Smooth muscle cell (in vitro differentiated cells): ENCODE results near the gene RAB40C. TPM values are rescaled to one million over a fixed set of nuclear protein-coding genes. Genes with fewer than 3 reads are reported as not detected.

Experiments used
- DNase-seq: peaks from one replicate; lab custom pipeline; 2025; ENCODE audit not compliant: unreplicated experiment; lab: John Stamatoyannopoulos, UW
- H2AFZ ChIP-seq: fragments of 200-600 bp; sonication (generic); 2 replicates; pipeline ENCODE4 v1.6.0; 2016; ENCODE audit warnings: antibody characterized with exemption, low read depth, mild to moderate bottlenecking
- H3F3A ChIP-seq: fragments of 200-600 bp; sonication (generic); 2 replicates; pipeline ENCODE4 v1.6.0; 2017; ENCODE audit warnings: antibody characterized with exemption, low read depth
- H3K27ac ChIP-seq: fragments of 200-600 bp; sonication (generic); 2 replicates; pipeline ENCODE4 v1.5.1; 2016; ENCODE audit warnings: low read depth, mild to moderate bottlenecking
- H3K27me3 ChIP-seq: fragments of 200-600 bp; sonication (generic); 2 replicates; pipeline ENCODE4 v1.6.1; 2016; ENCODE audit warnings: low read depth, mild to moderate bottlenecking
- H3K36me3 ChIP-seq: fragments of 200-600 bp; sonication (generic); 2 replicates; pipeline ENCODE4 v1.5.1; 2016; ENCODE audit warnings: low read depth
- H3K4me1 ChIP-seq: fragments of 200-600 bp; sonication (generic); 2 replicates; pipeline ENCODE4 v1.5.1; 2016; ENCODE audit warnings: low read depth
- H3K4me2 ChIP-seq: fragments of 200-600 bp; sonication (generic); 2 replicates; pipeline ENCODE4 v1.6.0; 2016; ENCODE audit warnings: mild to moderate bottlenecking
- H3K4me3 ChIP-seq: fragments of 200-600 bp; sonication (generic); 2 replicates; pipeline ENCODE4 v1.5.1; 2016; ENCODE audit warnings: mild to moderate bottlenecking
- H3K79me2 ChIP-seq: fragments of 200-600 bp; sonication (generic); 2 replicates; pipeline ENCODE4 v1.6.0; 2016; ENCODE audit warnings: low read depth, mild to moderate bottlenecking
- H3K9ac ChIP-seq: fragments of 200-600 bp; sonication (generic); 2 replicates; pipeline ENCODE4 v1.6.0; 2016; ENCODE audit warnings: low read depth
- H3K9me3 ChIP-seq: fragments of 200-600 bp; sonication (generic); replicated peaks from 2 replicates; pipeline ENCODE4 v1.5.1; 2016; ENCODE audit warnings: low read depth
- H4K20me1 ChIP-seq: fragments of 200-600 bp; sonication (generic); 2 replicates; pipeline ENCODE4 v1.6.0; 2016; ENCODE audit warnings: low read depth
- CTCF ChIP-seq: fragments of 200-600 bp; sonication (generic); IDR thresholded peaks from 2 replicates; pipeline ENCODE4 v1.5.1; 2017; ENCODE audit warnings: borderline replicate concordance, mild to moderate bottlenecking, antibody characterized with exemption; ENCODE audit not compliant: insufficient read depth, poor library complexity, severe bottlenecking
- WGBS: methylation state at CpG from one replicate; pipeline ENCODE4 v1.1.7; 2016; ENCODE audit warnings: low lambda C conversion rate; 5-methylcytosine and 5-hydroxymethylcytosine counted together
- polyA plus RNA-seq: library from polyadenylated mRNA; unstranded; fragments of >200 nt; fragmentation: Nextera tagmentation; extraction: Ambion mirVana; gene quantifications from 2 replicates; pipeline ENCODE4 v1.2.1, GENCODE V29; 2016
- total RNA-seq: library from RNA; depleted of rRNA; stranded (reverse); fragments of >200 nt; gene quantifications from 2 replicates; pipeline ENCODE4 v1.2.3, GENCODE V29; 2014

The RAB40C gene
- total and polyA plus RNA-seq, 2 experiments from 2014 or later = 21.2 to 28.3 TPM

- no peak for TF ChIP-seq CTCF
- no peaks in the 10 kb centered on the region for H3K27me3 ChIP-seq
- no peak overlapping the region for H3K9ac ChIP-seq
- H3K4me3 ChIP-seq = no peak overlapping the region
- no peak for DNase-seq
- H2AFZ ChIP-seq = no peak overlapping the region
- H3K36me3 ChIP-seq = no peaks in the 10 kb centered on the region
- no peaks in the 10 kb centered on the region for H3K79me2 ChIP-seq
- no peak overlapping the region for H3K27ac ChIP-seq
- H3K4me1 ChIP-seq = no peaks in the 10 kb centered on the region
- no peaks in the 10 kb centered on the region for H3F3A ChIP-seq
- H3K9me3 ChIP-seq = no peaks in the 10 kb centered on the region
- no peak overlapping the region for H3K4me2 ChIP-seq
- 98% methylated on average over 26 of the region's 27 CpGs for WGBS
- no peaks in the 10 kb centered on the region for H4K20me1 ChIP-seq
These were observed 9.5 kb upstream of the RAB40C start for GRCh38 chr16:580141-580945.

- Histone ChIP-seq H3F3A (no peaks in the 10 kb centered on the region), H3K4me1 (no peaks in the 10 kb centered on the region), H3K36me3 (no peaks in the 10 kb centered on the region), H3K27ac (no peak overlapping the region), H3K4me2 (no peak overlapping the region), H3K27me3 (no peaks in the 10 kb centered on the region), H2AFZ (no peak overlapping the region), H3K9ac (no peak overlapping the region), H4K20me1 (no peaks in the 10 kb centered on the region), H3K79me2 (no peaks in the 10 kb centered on the region), H3K4me3 (no peak overlapping the region), H3K9me3 (no peaks in the 10 kb centered on the region)
- DNase-seq = no peak
- TF ChIP-seq CTCF = no peak
- WGBS = 96% methylated on average over 19 of the region's 19 CpGs
These were observed 8.8 kb upstream of the RAB40C start for GRCh38 chr16:580946-581498.

GRCh38 chr16:582218-582613, 7.7 kb upstream of the RAB40C start:
- no peaks in the 10 kb centered on the region for H3K79me2 ChIP-seq
- no peak for DNase-seq
- H3K9ac ChIP-seq = no peak overlapping the region
- no peaks in the 10 kb centered on the region for H4K20me1 ChIP-seq
- H3K36me3 ChIP-seq = no peaks in the 10 kb centered on the region
- no peak for TF ChIP-seq CTCF
- H3K4me2 ChIP-seq = no peak overlapping the region
- no peak overlapping the region for H3K4me3 ChIP-seq
- WGBS = 91% methylated on average over 17 of the region's 18 CpGs
- H3F3A ChIP-seq = no peaks in the 10 kb centered on the region
- H3K27ac ChIP-seq = no peak overlapping the region
- no peak overlapping the region for H2AFZ ChIP-seq
- no peaks in the 10 kb centered on the region for H3K9me3 ChIP-seq
- H3K27me3 ChIP-seq = no peaks in the 10 kb centered on the region
- H3K4me1 ChIP-seq = peaks cover under 1% of the 10 kb centered on the region
